HEK293 (cell line): ENCODE measurements around the gene GART.

ENCODE experiments used
- CTCF ChIA-PET: fragments of 350-600 bp; formaldehyde crosslinking; extraction: SDS; loops from one replicate; lab custom pipeline; 2021; ENCODE audit warnings: antibody characterized with exemption; lab: Yijun Ruan, JAX
- POLR2A ChIA-PET: fragments of 300-600 bp; formaldehyde crosslinking; extraction: SDS; loops from one replicate; lab custom pipeline; 2020; ENCODE audit warnings: antibody characterized with exemption, inconsistent platforms; lab: Yijun Ruan, JAX
- H3K27ac ChIP-seq: fragments of 200-500 bp; sonication (Bioruptor generic); 2 replicates; pipeline ENCODE4 v1.5.1; 2014; ENCODE audit warnings: low read depth, low read length, control low read depth, inconsistent platforms; ENCODE audit errors: extremely low read depth
- H3K36me3 ChIP-seq, 2 experiments: fragments of 200-500 bp in 1 of 2; sonication (Bioruptor generic) in 1 of 2; 1 replicate in 1 of 2; 2 replicates in 1 of 2; pipeline ENCODE4 v1.5.1; 2014 to 2017; ENCODE audit warnings: inconsistent platforms in 2 of 2, low read length in 2 of 2; ENCODE audit not compliant: control insufficient read depth in 2 of 2, insufficient read depth in 1 of 2
- H3K4me1 ChIP-seq: fragments of 200-500 bp; sonication (Bioruptor generic); 2 replicates; pipeline ENCODE4 v1.5.1; 2014; ENCODE audit warnings: mild to moderate bottlenecking, low read length, inconsistent platforms; ENCODE audit not compliant: control insufficient read depth, insufficient read depth
- H3K4me3 ChIP-seq: 2 replicates; pipeline ENCODE4 v1.5.1; 2011; ENCODE audit warnings: low read depth, mild to moderate bottlenecking, control low read depth, low read length, moderate library complexity
- H3K9me3 ChIP-seq: fragments of 200-500 bp; sonication (Bioruptor generic); 2 replicates; pipeline ENCODE4 v1.5.1; 2014; ENCODE audit warnings: low read depth, low read length, inconsistent platforms; ENCODE audit not compliant: control insufficient read depth, insufficient read depth
- IKZF3 ChIP-seq: fragments of 450-650 bp; IDR thresholded peaks from 2 replicates; pipeline ENCODE4 v1.5.0; 2018; ENCODE audit warnings: missing biosample characterization, mild to moderate bottlenecking, missing genetic modification characterization, moderate library complexity
- MYNN ChIP-seq: fragments of 450-650 bp; formaldehyde crosslinking; IDR thresholded peaks from 2 replicates; pipeline ENCODE4 v1.5.1; 2016; ENCODE audit warnings: missing biosample characterization, missing genetic modification characterization, borderline replicate concordance
- PBX3 ChIP-seq: sonication (generic); formaldehyde crosslinking; IDR thresholded peaks from 2 replicates; pipeline ENCODE4 v1.8.1; 2022; ENCODE audit warnings: mild to moderate bottlenecking, moderate library complexity, missing genetic modification reagents
- PRDM1 ChIP-seq: fragments of 450-650 bp; formaldehyde crosslinking; IDR thresholded peaks from 2 replicates; pipeline ENCODE4; 2016; ENCODE audit warnings: missing biosample characterization, missing genetic modification characterization
- PRDM10 ChIP-seq: fragments of 450-650 bp; formaldehyde crosslinking; IDR thresholded peaks from 2 replicates; pipeline ENCODE4 v1.5.1; 2016; ENCODE audit warnings: missing biosample characterization, missing genetic modification characterization
- PRDM6 ChIP-seq: fragments of 450-650 bp; formaldehyde crosslinking; IDR thresholded peaks from 2 replicates; pipeline ENCODE4 v1.5.1; 2017; ENCODE audit warnings: missing biosample characterization, missing genetic modification characterization
- SCRT1 ChIP-seq: fragments of 450-650 bp; formaldehyde crosslinking; IDR thresholded peaks from 2 replicates; pipeline ENCODE4 v1.5.1; 2016; ENCODE audit warnings: missing biosample characterization, missing genetic modification characterization, borderline replicate concordance
- SCRT2 ChIP-seq: fragments of 450-650 bp; formaldehyde crosslinking; IDR thresholded peaks from 2 replicates; pipeline ENCODE4 v1.5.1; 2016; ENCODE audit warnings: missing biosample characterization, missing genetic modification characterization
- ZNF10 ChIP-seq: fragments of 450-650 bp; formaldehyde crosslinking; IDR thresholded peaks from 2 replicates; pipeline ENCODE4 v1.5.1; 2017; ENCODE audit warnings: missing biosample characterization, missing genetic modification characterization
- ZNF18 ChIP-seq: fragments of 450-650 bp; formaldehyde crosslinking; IDR thresholded peaks from 2 replicates; pipeline ENCODE4 v1.5.1; 2016; ENCODE audit warnings: missing biosample characterization, missing genetic modification characterization
- ZNF239 ChIP-seq: fragments of 450-650 bp; formaldehyde crosslinking; IDR thresholded peaks from 2 replicates; pipeline ENCODE4 v1.5.1; 2016; ENCODE audit warnings: missing biosample characterization, missing genetic modification characterization
- ZNF354C ChIP-seq: fragments of 450-650 bp; formaldehyde crosslinking; IDR thresholded peaks from 2 replicates; pipeline ENCODE4 v1.5.1; 2016; ENCODE audit warnings: missing biosample characterization, missing genetic modification characterization, low read depth, borderline replicate concordance
- ZNF362 ChIP-seq: fragments of 450-650 bp; formaldehyde crosslinking; IDR thresholded peaks from 2 replicates; pipeline ENCODE4 v1.5.1; 2016; ENCODE audit warnings: missing biosample characterization, missing genetic modification characterization
- ZNF423 ChIP-seq: fragments of 450-650 bp; formaldehyde crosslinking; IDR thresholded peaks from 2 replicates; pipeline ENCODE4 v1.5.1; 2016; ENCODE audit warnings: missing biosample characterization, missing genetic modification characterization
- ZNF664 ChIP-seq: fragments of 450-650 bp; formaldehyde crosslinking; IDR thresholded peaks from 2 replicates; pipeline ENCODE4 v1.5.1; 2016; ENCODE audit warnings: missing biosample characterization, missing genetic modification characterization

Gene GART

GRCh38 chr21:33587792-33588484 is 46.0 kb upstream of the GART start (continued):
- TF ChIP-seq ZNF423 (tag by site-specific recombination) (peak; percentile 29; the same call in 1 of the 2 replicates), ZNF18 (tag by site-specific recombination) (no peak)
- TF ChIP-seq, all 188 proteins: peak for 22

- Histone ChIP-seq H3K4me1 (peaks cover 4% of the 10 kb centered on the region; the same call in 1 of the 2 replicates), H3K27ac (no peak overlapping the region), H3K9me3 (no peaks in the 10 kb centered on the region), H3K36me3 (peaks cover 40 to 46% of the 10 kb centered on the region in 2 experiments), H3K4me3 (peak overlapping the region; percentile 18; the same call in 1 of the 2 replicates)
- ChIA-PET POLR2A (no interaction called here), CTCF (no interaction called here)
- TF ChIP-seq SCRT1 (tag by site-specific recombination), result peak; percentile 36; the same call in 1 of the 2 replicates
- TF ChIP-seq PRDM1, result 0 out of 2 replicates have a peak, but pooled peaks have one; percentile 5
- peak; percentile 73 for TF ChIP-seq SCRT2
- no peak for TF ChIP-seq ZNF354C (tag by site-specific recombination)
- no peak for TF ChIP-seq PRDM6 (tag by site-specific recombination)
Observed at GRCh38 chr21:33586927-33587326, 45.0 kb upstream of the GART start.

- TF ChIP-seq MYNN (no peak), ZNF664 (tag by site-specific recombination) (peak; percentile 11; the same call in 1 of the 2 replicates)
- CTCF ChIA-PET, result interaction anchor here (2.2 kb wide), 1 partner anchor 40 kb away, joined by 4 read pairs; no protein-coding TSS in a partner anchor
- H3K36me3 ChIP-seq, result peaks cover 64 to 65% of the 10 kb centered on the region in 2 experiments
- H3K27ac ChIP-seq, result no peak overlapping the region
- POLR2A ChIA-PET, result interaction anchor here (0.7 kb wide), 1 partner anchor 384 kb away, joined by 4 read pairs; no protein-coding TSS in a partner anchor
- peaks cover 4% of the 10 kb centered on the region; the same call in 1 of the 2 replicates for H3K4me1 ChIP-seq
- H3K9me3 ChIP-seq, result no peaks in the 10 kb centered on the region
- H3K4me3 ChIP-seq, result no peak overlapping the region
Observed at GRCh38 chr21:33584455-33584854, 42.5 kb upstream of the GART start.

GRCh38 chr21:33578959-33579542 is 37.1 kb upstream of the GART start:
- POLR2A ChIA-PET, result interaction anchor here (0.5 to 1.4 kb wide), 3 partner anchors 10 to 99 kb away, joined by 3 to 8 read pairs (median 3); partner anchors contain the start of genes DONSON and TMEM50B
- Histone ChIP-seq H3K4me1 (no peaks in the 10 kb centered on the region), H3K36me3 (peaks cover 85 to 86% of the 10 kb centered on the region in 2 experiments), H3K27ac (no peak overlapping the region), H3K9me3 (no peaks in the 10 kb centered on the region), H3K4me3 (no peak overlapping the region)
- CTCF ChIA-PET, result interaction anchor here (0.9 kb wide), 1 partner anchor 9 kb away, joined by 3 read pairs; the partner anchor contains the start of gene DONSON
- TF ChIP-seq PRDM10 (tag by site-specific recombination) (no peak), PRDM1 (no peak), PBX3 (CRISPR knock-in tag) (no peak), ZNF10 (tag by site-specific recombination) (no peak), ZNF362 (tag by site-specific recombination) (peak; percentile 28; the same call in 1 of the 2 replicates), IKZF3 (tag by site-specific recombination) (no peak), PRDM6 (tag by site-specific recombination) (no peak), ZNF239 (no peak)
